Loucy (cell line): Measurements from ENCODE around the gene ADGRL3.

ENCODE experiments used
- H2AFZ ChIP-seq: fragments of 200-600 bp; sonication (generic); 2 replicates; pipeline ENCODE4 v1.6.0; 2016; ENCODE audit warnings: antibody characterized with exemption, mild to moderate bottlenecking, low read length, moderate library complexity
- H3F3A ChIP-seq: fragments of 200-600 bp; 2 replicates; pipeline ENCODE4 v1.6.0; 2016; ENCODE audit warnings: antibody characterized with exemption, low read depth, mild to moderate bottlenecking
- H3K27me3 ChIP-seq: fragments of 200-600 bp; sonication (generic); 2 replicates; pipeline ENCODE4 v1.6.1; 2014; ENCODE audit warnings: low read length, mild to moderate bottlenecking; ENCODE audit not compliant: insufficient read depth, poor library complexity, severe bottlenecking
- H3K36me3 ChIP-seq: fragments of 200-600 bp; sonication (generic); 2 replicates; pipeline ENCODE4 v1.6.1; 2016; ENCODE audit warnings: low read length; ENCODE audit not compliant: insufficient read depth
- H3K4me1 ChIP-seq: fragments of 200-600 bp; sonication (generic); 2 replicates; pipeline ENCODE4 v1.5.1; 2014; ENCODE audit warnings: low read length, mild to moderate bottlenecking; ENCODE audit not compliant: insufficient read depth, poor library complexity, severe bottlenecking
- H3K4me2 ChIP-seq: fragments of 200-600 bp; sonication (generic); 2 replicates; pipeline ENCODE4 v1.6.0; 2014; ENCODE audit warnings: antibody characterized with exemption, low read length, low read depth, mild to moderate bottlenecking; ENCODE audit not compliant: poor library complexity, severe bottlenecking
- H3K4me3 ChIP-seq: fragments of 200-600 bp; sonication (generic); 2 replicates; pipeline ENCODE4 v1.5.1; 2014; ENCODE audit warnings: low read length, mild to moderate bottlenecking, mixed read lengths; ENCODE audit not compliant: poor library complexity, severe bottlenecking
- H3K79me2 ChIP-seq: fragments of 200-600 bp; sonication (generic); 2 replicates; pipeline ENCODE4 v1.6.1; 2014; ENCODE audit warnings: low read length; ENCODE audit not compliant: insufficient read depth
- H3K9ac ChIP-seq: fragments of 200-600 bp; sonication (generic); 2 replicates; pipeline ENCODE4 v1.6.0; 2014; ENCODE audit warnings: mild to moderate bottlenecking, low read depth, low read length, moderate library complexity; ENCODE audit not compliant: poor library complexity, severe bottlenecking
- H3K9me2 ChIP-seq: fragments of 200-600 bp; sonication (generic); replicated peaks from 2 replicates; pipeline ENCODE4 v1.6.1; 2016; ENCODE audit warnings: low read depth, low read length, mixed read lengths
- H3K9me3 ChIP-seq: fragments of 200-600 bp; sonication (generic); 2 replicates; pipeline ENCODE4 v1.6.1; 2014; ENCODE audit warnings: mild to moderate bottlenecking, antibody characterized with exemption, low read length, low read depth; ENCODE audit not compliant: insufficient read depth
- H4K20me1 ChIP-seq: fragments of 200-600 bp; sonication (generic); 2 replicates; pipeline ENCODE4 v1.6.0; 2014; ENCODE audit warnings: antibody characterized with exemption, low read length, mild to moderate bottlenecking; ENCODE audit not compliant: insufficient read depth, poor library complexity, severe bottlenecking
- CTCF ChIP-seq: fragments of 200-600 bp; sonication (generic); conservative IDR thresholded peaks from 2 replicates; pipeline ENCODE4 v1.5.1; 2014; ENCODE audit warnings: mild to moderate bottlenecking, antibody characterized with exemption, low read length
- EZH2phosphoT487 ChIP-seq: fragments of 200-600 bp; IDR thresholded peaks from 2 replicates; pipeline ENCODE4 v1.6.1; 2018; ENCODE audit warnings: antibody characterized with exemption, mild to moderate bottlenecking, moderate library complexity, borderline replicate concordance

ADGRL3 gene

DNA sequence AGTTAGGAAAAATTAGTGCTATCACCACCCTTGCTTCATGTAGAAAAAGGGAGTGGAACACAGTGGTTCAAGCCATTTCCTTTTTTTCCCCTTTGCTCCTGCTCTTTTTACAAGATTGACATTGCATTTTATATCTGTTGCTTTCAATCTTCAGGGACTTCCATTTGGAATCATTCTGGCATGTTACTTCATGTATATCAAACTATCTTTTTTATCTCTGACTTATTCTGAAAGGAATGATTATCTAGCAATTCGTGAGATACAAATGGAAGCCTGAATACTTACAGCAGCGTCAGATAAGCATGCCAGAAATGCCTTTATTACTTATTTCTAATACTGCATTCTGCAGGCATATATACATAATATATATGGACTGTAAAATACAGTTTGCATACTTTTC, 20.4 kb downstream of the ADGRL3 start:
- no peak for TF ChIP-seq EZH2phosphoT487
- TF ChIP-seq CTCF: no peak

DNA sequence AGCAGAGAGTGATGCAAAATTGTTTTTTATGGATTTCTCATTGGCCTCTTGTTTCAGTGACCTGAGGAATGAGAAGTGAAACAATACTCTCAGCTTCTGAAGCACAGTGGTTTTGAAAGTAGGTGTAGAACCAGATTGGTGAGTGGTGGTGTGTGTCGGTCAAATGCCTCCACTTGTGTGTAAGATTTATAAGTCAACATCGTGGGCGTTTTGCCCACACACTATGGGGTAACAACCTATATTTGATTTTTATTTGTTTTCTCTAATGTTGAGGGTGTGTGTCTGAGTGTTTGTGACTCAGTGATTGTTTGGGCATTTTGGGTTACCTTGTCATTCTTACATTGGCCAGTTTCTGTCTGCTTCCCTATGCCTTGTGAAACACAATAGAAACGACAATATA, 23.3 kb downstream of the ADGRL3 start:
- no peaks in the 10 kb centered on the region for H3K9me3 ChIP-seq

More for the DNA sequence above, 20.4 kb downstream of the ADGRL3 start:
- Histone ChIP-seq H3F3A (no peaks in the 10 kb centered on the region), H3K9me2 (no peaks in the 10 kb centered on the region; the same call in 1 of the 2 replicates), H2AFZ (no peak overlapping the region), H3K36me3 (no peaks in the 10 kb centered on the region), H3K4me1 (no peaks in the 10 kb centered on the region), H3K27me3 (no peaks in the 10 kb centered on the region), H4K20me1 (no peaks in the 10 kb centered on the region), H3K9ac (no peak overlapping the region), H3K79me2 (no peaks in the 10 kb centered on the region), H3K4me3 (no peak overlapping the region), H3K9me3 (no peaks in the 10 kb centered on the region), H3K4me2 (no peak overlapping the region)

GRCh38 chr4:61224573-61224972, 24.4 kb downstream of the ADGRL3 start:
- H3F3A ChIP-seq: no peaks in the 10 kb centered on the region
- no peaks in the 10 kb centered on the region for H3K36me3 ChIP-seq
- TF ChIP-seq EZH2phosphoT487 (no peak), CTCF (no peak)
- no peak overlapping the region for H3K9ac ChIP-seq
- H3K79me2 ChIP-seq: no peaks in the 10 kb centered on the region
- H3K4me2 ChIP-seq: no peak overlapping the region
- H3K9me2 ChIP-seq: no peaks in the 10 kb centered on the region
- no peaks in the 10 kb centered on the region for H3K27me3 ChIP-seq
- H3K9me3 ChIP-seq: no peaks in the 10 kb centered on the region
- no peaks in the 10 kb centered on the region for H4K20me1 ChIP-seq
- no peak overlapping the region for H3K4me3 ChIP-seq
- H3K4me1 ChIP-seq: no peaks in the 10 kb centered on the region
- no peak overlapping the region for H2AFZ ChIP-seq

More for the DNA sequence above, 23.3 kb downstream of the ADGRL3 start:
- no peaks in the 10 kb centered on the region for H3K27me3 ChIP-seq
- no peak overlapping the region for H2AFZ ChIP-seq
- no peaks in the 10 kb centered on the region for H3K79me2 ChIP-seq
- no peaks in the 10 kb centered on the region for H3K9me2 ChIP-seq
- no peak overlapping the region for H3K4me2 ChIP-seq
- H3K36me3 ChIP-seq: no peaks in the 10 kb centered on the region
- H3K9ac ChIP-seq: no peak overlapping the region
- H3K4me1 ChIP-seq: no peaks in the 10 kb centered on the region
- H3F3A ChIP-seq: no peaks in the 10 kb centered on the region
- no peaks in the 10 kb centered on the region for H4K20me1 ChIP-seq
- no peak overlapping the region for H3K4me3 ChIP-seq
- no peak for TF ChIP-seq EZH2phosphoT487
- no peak for TF ChIP-seq CTCF
